Amniotic epithelial cell (primary cell): ENCODE data around the gene RSF1.

Experiments used
- DNase-seq: peaks from one replicate; pipeline ENCODE4 v3.0.0-alpha.2; 2010; ENCODE audit warnings: low read depth

The RSF1 gene

GRCh38 chr11:77672264-77672663, 148.3 kb downstream of the RSF1 start:
- DNase-seq, result peak; percentile 99

GRCh38 chr11:77669848-77670511, 150.5 kb downstream of the RSF1 start:
- peak; percentile 92 for DNase-seq

GRCh38 chr11:77668760-77669159, 151.8 kb downstream of the RSF1 start:
- peak; percentile 32 for DNase-seq

GRCh38 chr11:77665240-77665965, 155.1 kb downstream of the RSF1 start:
- no peak for DNase-seq

GRCh38 chr11:77661670-77662069, 158.9 kb downstream of the RSF1 start:
- no peak for DNase-seq

GRCh38 chr11:77660947-77661346, 159.6 kb downstream of the RSF1 start:
- DNase-seq, result no peak

- DNase-seq, result peak; percentile 59
These were observed 162.1 kb downstream of the RSF1 start for GRCh38 chr11:77658213-77659013.

- no peak for DNase-seq
These were observed 164.2 kb downstream of the RSF1 start for GRCh38 chr11:77656362-77656761.

GRCh38 chr11:77654770-77655434, 165.6 kb downstream of the RSF1 start:
- DNase-seq, result peak; percentile 34

GRCh38 chr11:77650123-77650522, 170.4 kb downstream of the RSF1 start:
- no peak for DNase-seq

GRCh38 chr11:77647654-77648305, 172.7 kb downstream of the RSF1 start:
- no peak for DNase-seq

- DNase-seq, result no peak
These were observed 175.6 kb downstream of the RSF1 start for GRCh38 chr11:77644887-77645286.

- DNase-seq, result no peak
These were observed 178.3 kb downstream of the RSF1 start for GRCh38 chr11:77642228-77642627.

- peak; percentile 87 for DNase-seq
These were observed 183.0 kb downstream of the RSF1 start, which contains the start of gene CLNS1A for GRCh38 chr11:77637345-77638165. Gene CLNS1A, minus strand, starts transcription at chr11:77637794. Its CDS starts 80 bp downstream, at chr11:77637714.

GRCh38 chr11:77636731-77637344, 183.7 kb downstream of the RSF1 start:
- DNase-seq, result no peak

- peak; percentile 87 for DNase-seq
These were observed 186.6 kb downstream of the RSF1 start for GRCh38 chr11:77633926-77634325.

- DNase-seq, result peak; percentile 35
These were observed 190.3 kb downstream of the RSF1 start for GRCh38 chr11:77630157-77630710.

GRCh38 chr11:77619576-77620198, 200.8 kb downstream of the RSF1 start:
- DNase-seq, result peak; percentile 46

- peak; percentile 61 for DNase-seq
These were observed 202.6 kb downstream of the RSF1 start for GRCh38 chr11:77617892-77618291.
